HEK293 (cell line): ENCODE results near the gene ALKBH7.

Experiments used
- CTCF ChIA-PET: fragments of 350-600 bp; formaldehyde crosslinking; extraction: SDS; loops from one replicate; lab custom pipeline; 2021; ENCODE audit warnings: antibody characterized with exemption; lab: Yijun Ruan, JAX
- POLR2A ChIA-PET: fragments of 300-600 bp; formaldehyde crosslinking; extraction: SDS; loops from one replicate; lab custom pipeline; 2020; ENCODE audit warnings: antibody characterized with exemption, inconsistent platforms; lab: Yijun Ruan, JAX
- H3K27ac ChIP-seq: fragments of 200-500 bp; sonication (Bioruptor generic); 2 replicates; pipeline ENCODE4 v1.5.1; 2014; ENCODE audit warnings: low read depth, low read length, control low read depth, inconsistent platforms; ENCODE audit errors: extremely low read depth
- H3K36me3 ChIP-seq, 2 experiments: fragments of 200-500 bp in 1 of 2; sonication (Bioruptor generic) in 1 of 2; 1 replicate in 1 of 2; 2 replicates in 1 of 2; pipeline ENCODE4 v1.5.1; 2014 to 2017; ENCODE audit warnings: inconsistent platforms in 2 of 2, low read length in 2 of 2; ENCODE audit not compliant: control insufficient read depth in 2 of 2, insufficient read depth in 1 of 2
- H3K4me1 ChIP-seq: fragments of 200-500 bp; sonication (Bioruptor generic); 2 replicates; pipeline ENCODE4 v1.5.1; 2014; ENCODE audit warnings: mild to moderate bottlenecking, low read length, inconsistent platforms; ENCODE audit not compliant: control insufficient read depth, insufficient read depth
- H3K4me3 ChIP-seq: 2 replicates; pipeline ENCODE4 v1.5.1; 2011; ENCODE audit warnings: low read depth, mild to moderate bottlenecking, control low read depth, low read length, moderate library complexity
- H3K9me3 ChIP-seq: fragments of 200-500 bp; sonication (Bioruptor generic); 2 replicates; pipeline ENCODE4 v1.5.1; 2014; ENCODE audit warnings: low read depth, low read length, inconsistent platforms; ENCODE audit not compliant: control insufficient read depth, insufficient read depth
- BCL11B ChIP-seq: fragments of 450-650 bp; formaldehyde crosslinking; IDR thresholded peaks from 2 replicates; pipeline ENCODE4 v1.5.1; 2016; ENCODE audit warnings: low read depth, missing biosample characterization, missing genetic modification characterization
- EGR2 ChIP-seq: fragments of 450-650 bp; formaldehyde crosslinking; IDR thresholded peaks from 2 replicates; pipeline ENCODE4 v1.5.1; 2016; ENCODE audit warnings: low read depth, missing biosample characterization, missing genetic modification characterization
- GLIS1 ChIP-seq: fragments of 450-650 bp; formaldehyde crosslinking; IDR thresholded peaks from 2 replicates; pipeline ENCODE4 v1.5.1; 2016; ENCODE audit warnings: missing biosample characterization, missing genetic modification characterization
- GLIS2 ChIP-seq: fragments of 450-650 bp; formaldehyde crosslinking; IDR thresholded peaks from 2 replicates; pipeline ENCODE4 v1.5.1; 2016; ENCODE audit warnings: missing biosample characterization, missing genetic modification characterization
- SP7 ChIP-seq: fragments of 450-650 bp; formaldehyde crosslinking; IDR thresholded peaks from 2 replicates; pipeline ENCODE4 v1.5.1; 2016; ENCODE audit warnings: missing biosample characterization, missing genetic modification characterization
- ZFHX2 ChIP-seq: fragments of 450-650 bp; formaldehyde crosslinking; conservative IDR thresholded peaks from 2 replicates; pipeline ENCODE4 v1.5.1; 2016; ENCODE audit warnings: missing biosample characterization, missing genetic modification characterization
- ZNF175 ChIP-seq: fragments of 450-650 bp; formaldehyde crosslinking; IDR thresholded peaks from 2 replicates; pipeline ENCODE4 v1.5.1; 2016; ENCODE audit warnings: missing biosample characterization, missing genetic modification characterization
- ZNF26 ChIP-seq: fragments of 450-650 bp; formaldehyde crosslinking; IDR thresholded peaks from 2 replicates; pipeline ENCODE4 v1.5.1; 2016; ENCODE audit warnings: missing biosample characterization, missing genetic modification characterization
- ZNF341 ChIP-seq: fragments of 450-650 bp; formaldehyde crosslinking; IDR thresholded peaks from 2 replicates; pipeline ENCODE4; 2016; ENCODE audit warnings: low read depth, missing biosample characterization, missing genetic modification characterization
- ZNF529 ChIP-seq: fragments of 450-650 bp; formaldehyde crosslinking; IDR thresholded peaks from 2 replicates; pipeline ENCODE4 v1.5.1; 2017; ENCODE audit warnings: missing genetic modification characterization, missing biosample characterization; ENCODE audit not compliant: insufficient replicate concordance
- ZNF549 ChIP-seq: fragments of 450-650 bp; IDR thresholded peaks from 2 replicates; pipeline ENCODE4 v1.5.1; 2018; ENCODE audit warnings: missing biosample characterization, missing genetic modification characterization, mild to moderate bottlenecking, inconsistent platforms, moderate library complexity
- ZNF600 ChIP-seq: fragments of 450-650 bp; formaldehyde crosslinking; IDR thresholded peaks from 2 replicates; pipeline ENCODE4 v1.5.1; 2016; ENCODE audit warnings: missing biosample characterization, missing genetic modification characterization
- ZNF639 ChIP-seq: fragments of 450-650 bp; formaldehyde crosslinking; IDR thresholded peaks from 2 replicates; pipeline ENCODE4 v1.5.1; 2016; ENCODE audit warnings: missing biosample characterization, missing genetic modification characterization
- ZNF664 ChIP-seq: fragments of 450-650 bp; formaldehyde crosslinking; IDR thresholded peaks from 2 replicates; pipeline ENCODE4 v1.5.1; 2016; ENCODE audit warnings: missing biosample characterization, missing genetic modification characterization
- ZNF791 ChIP-seq: fragments of 450-650 bp; formaldehyde crosslinking; IDR thresholded peaks from 2 replicates; pipeline ENCODE4 v1.5.1; 2016; ENCODE audit warnings: missing biosample characterization, missing genetic modification characterization

Gene ALKBH7

DNA sequence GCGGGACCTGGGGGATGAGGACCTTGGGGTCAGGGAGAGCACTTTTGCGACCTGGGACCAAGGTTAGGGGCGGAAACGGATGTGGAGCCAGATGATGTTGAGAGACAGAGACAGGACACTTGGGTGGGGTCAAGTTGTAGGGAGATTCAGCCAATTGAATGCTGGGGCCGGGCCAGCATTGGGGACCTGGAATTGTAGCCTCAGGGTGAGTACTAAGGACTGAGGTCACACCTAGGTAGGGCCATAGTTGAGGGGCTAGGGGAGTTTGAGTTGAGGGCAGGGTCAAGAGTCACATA, 1.2 kb downstream of the ALKBH7 start (continued):
- TF ChIP-seq SP7 (no peak), BCL11B (tag by site-specific recombination) (0 out of 2 replicates have a peak, but pooled peaks have one; percentile 43)

- no peak overlapping the region for H3K27ac ChIP-seq
- no peak for TF ChIP-seq ZNF175 (tag by site-specific recombination)
- 0 out of 2 replicates have a peak, but pooled peaks have one; percentile 12 for TF ChIP-seq GLIS1 (tag by site-specific recombination)
- no peak for TF ChIP-seq ZNF529 (tag by site-specific recombination)
- TF ChIP-seq ZNF549: no peak
- TF ChIP-seq ZFHX2: peak; percentile 94
- peak; percentile 96 for TF ChIP-seq EGR2 (tag by site-specific recombination)
- TF ChIP-seq ZNF26 (tag by site-specific recombination): no peak
- TF ChIP-seq ZNF664 (tag by site-specific recombination): no peak
- no peak for TF ChIP-seq ZNF791 (tag by site-specific recombination)
- peak; percentile 47; the same call in 1 of the 2 replicates for TF ChIP-seq ZNF600 (tag by site-specific recombination)
- TF ChIP-seq ZNF341 (tag by site-specific recombination): 0 out of 2 replicates have a peak, but pooled peaks have one; percentile 12
- TF ChIP-seq, all 188 proteins: peak for 5
- POLR2A ChIA-PET: interaction anchor here (0.7 to 3.0 kb wide), 5 partner anchors 12 to 51 kb away, joined by 3 to 60 read pairs (median 9); partner anchors contain the start of genes CLPP, GTF2F1 and KHSRP
- H3K9me3 ChIP-seq: no peaks in the 10 kb centered on the region
- H3K36me3 ChIP-seq: peaks cover 9 to 12% of the 10 kb centered on the region in 2 experiments; a peak in 2 of 3 replicates
- CTCF ChIA-PET: no interaction called here
- H3K4me1 ChIP-seq: peaks cover 3% of the 10 kb centered on the region; the same call in 1 of the 2 replicates
- H3K4me3 ChIP-seq: no peak overlapping the region
Observed at GRCh38 chr19:6374161-6374709, 1.6 kb downstream of the ALKBH7 start.

- TF ChIP-seq GLIS2: 0 out of 2 replicates have a peak, but pooled peaks have one; percentile 18
- TF ChIP-seq ZNF341 (tag by site-specific recombination): 0 out of 2 replicates have a peak, but pooled peaks have one; percentile 0
- TF ChIP-seq ZNF639: no peak
- TF ChIP-seq, all 188 proteins: peak for 2
- no peak overlapping the region for H3K27ac ChIP-seq
- ChIA-PET POLR2A (interaction anchor here (1.1 kb wide), 1 partner anchor 17 kb away, joined by 3 read pairs; no protein-coding TSS in a partner anchor), CTCF (interaction anchor here (1.0 kb wide), 1 partner anchor 32 kb away, joined by 3 read pairs; no protein-coding TSS in a partner anchor)
- no peak overlapping the region for H3K4me3 ChIP-seq
- peaks cover 3% of the 10 kb centered on the region; the same call in 1 of the 2 replicates for H3K4me1 ChIP-seq
- H3K9me3 ChIP-seq: no peaks in the 10 kb centered on the region
- peaks cover 11 to 13% of the 10 kb centered on the region in 2 experiments; a peak in 2 of 3 replicates for H3K36me3 ChIP-seq
Observed at GRCh38 chr19:6374711-6375410, 2.3 kb downstream of the ALKBH7 start.
